GM12864 (cell line): ENCODE measurements around the gene PAPPA.

Experiments
- DNase-seq: peaks from one replicate; pipeline ENCODE4 v3.0.0-alpha.2; 2011; ENCODE audit warnings: low read depth
- H3K4me3 ChIP-seq: 2 replicates; pipeline ENCODE4 v1.5.1; 2011; ENCODE audit warnings: mild to moderate bottlenecking, low read depth, low read length, control low read depth
- CTCF ChIP-seq: IDR thresholded peaks from 2 replicates; pipeline ENCODE4 v1.5.1; 2011; ENCODE audit warnings: low read depth, mild to moderate bottlenecking, moderate library complexity, low read length, control low read depth, inconsistent platforms; ENCODE audit errors: missing control alignments

The PAPPA gene

DNA sequence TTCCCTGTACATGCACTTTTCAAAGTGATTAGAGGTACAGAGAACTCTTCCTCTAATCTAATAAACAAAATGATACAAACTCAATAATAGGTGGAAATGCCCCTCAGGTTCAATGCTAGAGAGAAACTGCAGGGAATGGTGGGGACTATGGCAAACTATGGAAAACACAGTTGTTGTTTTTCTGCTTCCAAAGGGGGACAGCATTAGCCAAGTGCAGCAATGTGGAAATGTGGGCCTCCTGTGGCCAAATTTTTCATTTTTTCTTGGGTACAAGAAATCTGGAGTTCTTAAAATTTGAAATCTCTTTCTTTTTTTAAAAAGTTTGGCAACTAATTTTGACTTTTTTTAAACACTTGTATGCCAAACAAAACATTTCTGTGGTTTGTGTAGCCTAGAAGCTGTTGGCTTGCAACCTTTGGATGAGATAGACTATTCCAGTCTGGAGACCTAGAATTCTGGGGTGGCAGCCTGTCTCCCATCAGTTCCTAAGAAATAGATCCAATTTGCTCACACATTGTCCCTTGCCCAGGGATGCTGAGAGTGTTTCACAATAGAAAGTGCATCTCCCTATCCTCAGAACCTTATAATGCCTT, 218.6 kb downstream of the PAPPA start:
- no peak for TF ChIP-seq CTCF
- no peak for DNase-seq
- H3K4me3 ChIP-seq = no peak overlapping the region

DNA sequence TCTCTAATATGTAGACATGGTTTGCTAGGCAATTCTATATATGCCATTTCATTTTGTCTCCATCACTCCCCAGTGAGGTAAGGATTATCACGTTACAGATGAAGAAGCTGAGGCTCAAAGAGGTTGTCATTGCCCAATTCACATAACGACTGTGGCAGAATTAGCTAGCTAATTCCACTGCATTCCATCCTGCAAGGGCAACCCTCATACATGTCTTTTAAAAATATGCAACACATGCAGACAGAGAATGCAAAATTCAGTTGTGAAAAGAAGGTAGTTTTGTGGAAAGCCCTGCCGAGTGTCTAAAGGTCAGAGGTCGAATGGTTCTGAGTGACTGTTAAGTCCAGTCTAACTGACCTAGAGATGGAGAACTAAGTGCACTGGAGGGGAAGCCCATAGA, 219.2 kb downstream of the PAPPA start:
- no peak for TF ChIP-seq CTCF
- DNase-seq = no peak
- H3K4me3 ChIP-seq = no peak overlapping the region

GRCh38 chr9:116377179-116377798, 223.7 kb downstream of the PAPPA start:
- no peak overlapping the region for H3K4me3 ChIP-seq
- no peak for DNase-seq
- no peak for TF ChIP-seq CTCF

DNA sequence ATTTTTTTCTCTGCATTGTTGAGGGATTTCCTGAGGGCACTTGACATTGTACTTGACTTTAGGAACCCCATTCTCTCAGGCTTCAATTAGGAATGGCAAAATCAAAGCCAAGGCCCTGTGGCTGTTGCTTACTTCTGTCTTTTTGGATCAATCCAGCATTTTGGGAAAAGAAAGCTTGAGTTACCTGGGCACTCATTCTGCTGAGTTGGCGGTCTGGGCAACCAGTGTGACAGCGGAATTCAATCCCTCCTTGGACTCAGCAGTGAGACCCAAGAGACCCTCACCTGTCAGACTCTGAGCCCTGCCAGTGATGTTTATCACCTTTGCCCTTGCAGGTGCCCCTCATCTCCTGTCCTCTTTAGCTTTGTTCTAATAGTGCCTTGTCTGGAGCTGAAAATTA, 225.3 kb downstream of the PAPPA start:
- no peak for TF ChIP-seq CTCF
- DNase-seq = no peak
- no peak overlapping the region for H3K4me3 ChIP-seq

DNA sequence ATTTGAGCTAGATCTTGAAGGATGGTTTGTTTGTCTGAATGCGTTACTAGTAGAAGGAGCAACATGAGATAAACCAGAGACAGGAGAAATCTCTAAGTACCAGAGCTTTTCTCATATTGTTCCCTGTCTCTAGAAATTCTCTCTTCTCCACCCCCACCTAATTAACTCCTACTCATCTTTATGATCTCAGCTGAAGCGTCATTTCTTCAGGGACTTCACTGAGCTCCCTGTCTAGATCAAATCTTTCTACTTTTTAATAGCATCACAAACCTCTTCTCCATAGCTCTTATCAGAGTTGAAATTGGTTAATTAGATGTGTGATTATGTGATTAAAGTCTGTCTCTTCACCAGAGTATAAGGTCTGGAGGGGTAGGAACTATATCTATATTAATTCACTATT, 226.2 kb downstream of the PAPPA start:
- no peak overlapping the region for H3K4me3 ChIP-seq
- no peak for DNase-seq
- TF ChIP-seq CTCF = no peak

DNA sequence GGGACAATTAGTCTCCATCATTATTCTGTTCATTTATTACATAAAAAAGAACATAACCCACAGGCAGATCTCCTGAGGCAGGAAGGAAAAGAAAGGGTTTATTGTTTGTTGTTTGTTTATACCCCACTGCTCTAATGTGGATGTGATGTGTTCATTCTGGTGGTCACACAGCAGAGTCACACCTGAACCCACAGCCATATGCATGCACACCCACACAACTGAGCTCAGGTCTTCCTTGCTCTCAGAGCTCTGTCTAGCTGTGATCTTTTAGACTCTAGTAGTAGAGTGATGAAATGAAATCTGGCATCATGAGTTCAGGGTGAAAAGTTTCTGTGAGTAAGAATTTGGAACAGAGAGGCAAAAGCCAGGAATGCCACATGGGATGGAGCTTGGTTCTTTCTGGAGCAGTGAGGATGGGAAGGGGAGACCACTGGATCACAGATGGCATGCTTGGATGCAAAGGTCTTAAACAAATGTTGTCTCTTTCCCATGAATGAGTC, 227.0 kb downstream of the PAPPA start:
- no peak for TF ChIP-seq CTCF

GRCh38 chr9:116381350-116381749, 227.8 kb downstream of the PAPPA start:
- TF ChIP-seq CTCF = no peak
- H3K4me3 ChIP-seq = no peak overlapping the region
- no peak for DNase-seq

More for the DNA sequence above, 227.0 kb downstream of the PAPPA start:
- no peak overlapping the region for H3K4me3 ChIP-seq
- DNase-seq = no peak
